ENCODE measurements around the gene C21orf91. TPM values are rescaled to one million over a fixed set of nuclear protein-coding genes. Genes with fewer than 3 reads are reported as not detected.
A peak's percentile ranks its signal among the peaks of the same experiment; 100 is the strongest.
"Not testable (repeated sequence)": the region's sequence is repeated elsewhere in the genome, so short reads cannot be mapped to it uniquely, and the experiment has no call there.

C21orf91 gene
- total RNA-seq, 2 experiments from 2014 or later, result 51.8 to 57.9 TPM

DNA sequence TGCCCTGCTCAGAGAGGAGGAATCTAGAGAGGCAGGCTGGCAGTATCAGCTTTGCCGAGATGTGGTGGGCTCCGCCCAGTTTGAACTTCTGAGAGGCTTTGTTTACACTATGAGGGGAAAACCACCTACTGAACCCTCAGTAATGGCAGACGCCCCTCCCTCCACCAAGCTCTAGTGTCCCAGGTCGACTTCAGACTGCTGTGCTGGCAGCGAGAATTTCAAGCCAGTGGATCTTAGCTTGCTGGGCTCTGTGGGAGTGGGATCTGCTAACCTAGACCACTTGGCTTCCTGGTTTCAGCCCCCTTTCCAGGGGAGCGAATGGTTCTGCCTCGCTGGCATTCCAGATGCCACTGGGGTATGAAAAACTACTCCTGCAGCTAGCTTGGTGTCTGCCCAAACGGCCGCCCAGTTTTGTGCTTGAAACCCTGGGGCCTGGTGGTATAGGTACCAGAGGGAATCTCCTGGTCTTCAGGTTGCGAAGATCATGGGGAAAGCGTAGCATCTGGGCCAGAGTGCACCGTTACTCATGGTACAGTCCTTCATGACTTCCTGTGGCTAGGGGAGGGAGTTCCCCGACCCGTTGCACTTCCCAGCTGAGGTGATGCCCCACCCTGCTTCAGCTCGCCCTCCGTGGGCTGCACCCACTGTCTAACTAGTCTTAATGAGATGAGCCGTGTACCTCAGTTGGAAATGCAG is 43.6 kb downstream of the C21orf91 start:
- DNase-seq (peak; percentile 73), ATAC-seq (peak; percentile 88)
- ChIA-PET CTCF (interaction anchor here (0.7 to 1.9 kb wide), 5 partner anchors 19 to 96 kb away, joined by 3 to 5 read pairs (median 3); no protein-coding TSS in a partner anchor), POLR2A (interaction anchor here (0.7 to 2.3 kb wide), 6 partner anchors 8 to 161 kb away, joined by 3 to 23 read pairs (median 4); no protein-coding TSS in a partner anchor)
- Mint-ChIP-seq H3K36me3 (ENCODE audit: low read depth) (peaks cover 61% of the 10 kb centered on the region), H3K4me1 (ENCODE audit: low read depth) (peaks cover 59% of the 10 kb centered on the region), H3K27me3 (ENCODE audit: low read depth) (no peaks in the 10 kb centered on the region), H3K27ac (peak overlapping the region; percentile 82), H3K4me3 (peak overlapping the region; percentile 34), H3K9me3 (ENCODE audit: insufficient read depth) (peaks cover 9% of the 10 kb centered on the region)

DNA sequence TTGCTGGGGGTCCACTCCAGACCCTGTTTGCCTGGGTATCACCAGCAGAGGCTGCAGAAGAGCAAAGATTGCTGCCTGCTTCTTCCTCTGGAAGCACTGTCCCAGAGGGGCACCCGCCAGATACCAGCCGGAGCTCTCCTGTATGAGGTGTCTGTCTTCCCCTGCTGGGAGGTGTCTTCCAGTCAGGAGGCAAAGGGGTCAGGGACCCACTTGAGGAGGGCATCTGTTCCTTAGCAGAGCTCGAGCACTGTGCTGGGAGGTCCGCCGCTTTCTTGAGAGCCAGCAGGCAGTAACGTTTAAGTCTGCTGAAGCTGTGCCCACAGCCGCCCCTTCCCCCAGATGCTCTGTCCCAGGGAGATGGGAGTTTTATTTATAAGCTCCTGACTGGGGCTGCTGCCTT is 44.1 kb downstream of the C21orf91 start:
- Mint-ChIP-seq H3K4me1 (ENCODE audit: low read depth) (peaks cover 56% of the 10 kb centered on the region), H3K27ac (peak overlapping the region; percentile 82), H3K36me3 (ENCODE audit: low read depth) (peaks cover 61% of the 10 kb centered on the region), H3K9me3 (ENCODE audit: insufficient read depth) (peaks cover 13% of the 10 kb centered on the region)
- not testable (repeated sequence) for H3K4me3 Mint-ChIP-seq; DNase-seq; H3K27me3 Mint-ChIP-seq (ENCODE audit: low read depth); ATAC-seq
- ChIA-PET POLR2A (interaction anchor here (1.2 to 2.3 kb wide), 4 partner anchors 9 to 45 kb away, joined by 3 to 23 read pairs (median 6); no protein-coding TSS in a partner anchor), CTCF (interaction anchor here (1.2 to 1.9 kb wide), 3 partner anchors 19 to 96 kb away, joined by 3 to 5 read pairs (median 3); no protein-coding TSS in a partner anchor)

DNA sequence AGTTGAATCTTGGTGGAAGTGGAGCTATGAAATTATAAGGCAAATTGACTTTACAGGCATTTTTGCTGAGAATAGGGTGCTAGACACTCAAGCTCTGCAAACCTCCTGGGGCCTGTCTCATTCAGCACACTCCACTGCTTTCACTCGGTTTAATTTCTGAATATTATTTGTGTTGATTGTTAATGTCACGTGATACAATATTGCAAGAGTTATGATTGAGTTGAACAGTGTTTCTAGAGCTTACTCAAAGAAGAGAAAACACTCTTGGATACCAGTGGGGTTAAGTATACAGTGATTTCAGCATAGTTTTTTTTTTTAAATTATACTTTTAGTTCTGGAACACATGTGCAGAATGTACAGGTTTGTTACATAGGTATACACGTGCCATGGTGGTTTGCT is 49.7 kb downstream of the C21orf91 start:
- ChIA-PET POLR2A (interaction anchor here (0.8 kb wide), 1 partner anchor 158 kb away, joined by 3 read pairs; no protein-coding TSS in a partner anchor), CTCF (no interaction called here)
- Mint-ChIP-seq H3K9me3 (ENCODE audit: insufficient read depth) (peaks cover 12% of the 10 kb centered on the region), H3K36me3 (ENCODE audit: low read depth) (peaks cover 33% of the 10 kb centered on the region), H3K4me1 (ENCODE audit: low read depth) (peaks cover 12% of the 10 kb centered on the region), H3K27ac (no peak overlapping the region), H3K4me3 (no peak overlapping the region), H3K27me3 (ENCODE audit: low read depth) (no peaks in the 10 kb centered on the region)
- ATAC-seq, result no peak
- no peak for DNase-seq

DNA sequence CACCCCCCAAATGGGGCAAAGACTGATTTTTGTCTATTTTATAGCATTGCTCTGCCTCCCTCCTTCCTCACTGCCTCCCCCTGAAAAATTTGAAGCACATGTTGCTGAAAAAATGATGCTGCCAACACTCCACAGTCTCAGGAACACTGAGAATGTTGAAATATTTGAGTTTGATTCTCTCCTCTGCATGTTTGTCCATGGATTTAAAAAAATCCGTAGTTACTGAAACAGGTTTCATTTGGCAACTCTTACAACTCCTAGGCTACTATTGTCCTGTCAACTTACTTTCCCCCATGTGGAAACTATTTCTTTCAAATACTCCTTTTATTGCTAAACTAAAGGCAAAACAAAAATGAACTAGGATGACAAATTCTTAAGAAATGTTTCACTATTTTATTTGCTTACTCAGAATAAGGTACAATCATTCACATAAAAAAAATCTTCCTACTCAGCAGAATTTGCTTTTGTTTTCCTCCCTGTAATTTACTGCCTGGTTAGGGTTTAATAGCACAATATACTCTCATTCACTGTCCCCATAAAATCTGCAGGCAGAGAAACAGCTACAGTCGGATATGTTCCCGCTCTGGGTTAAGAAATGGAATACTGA is 50.2 kb downstream of the C21orf91 start:
- H3K36me3 Mint-ChIP-seq (ENCODE audit: low read depth), result peaks cover 28% of the 10 kb centered on the region
- peaks cover 9% of the 10 kb centered on the region for H3K9me3 Mint-ChIP-seq (ENCODE audit: insufficient read depth)
- no peak overlapping the region for H3K4me3 Mint-ChIP-seq
- H3K27ac Mint-ChIP-seq, result no peak overlapping the region
- no peak for ATAC-seq
- POLR2A ChIA-PET, result interaction anchor here (0.8 kb wide), 1 partner anchor 158 kb away, joined by 3 read pairs; no protein-coding TSS in a partner anchor
- no peak for DNase-seq
- CTCF ChIA-PET, result no interaction called here
- peaks cover 12% of the 10 kb centered on the region for H3K4me1 Mint-ChIP-seq (ENCODE audit: low read depth)
- no peaks in the 10 kb centered on the region for H3K27me3 Mint-ChIP-seq (ENCODE audit: low read depth)

DNA sequence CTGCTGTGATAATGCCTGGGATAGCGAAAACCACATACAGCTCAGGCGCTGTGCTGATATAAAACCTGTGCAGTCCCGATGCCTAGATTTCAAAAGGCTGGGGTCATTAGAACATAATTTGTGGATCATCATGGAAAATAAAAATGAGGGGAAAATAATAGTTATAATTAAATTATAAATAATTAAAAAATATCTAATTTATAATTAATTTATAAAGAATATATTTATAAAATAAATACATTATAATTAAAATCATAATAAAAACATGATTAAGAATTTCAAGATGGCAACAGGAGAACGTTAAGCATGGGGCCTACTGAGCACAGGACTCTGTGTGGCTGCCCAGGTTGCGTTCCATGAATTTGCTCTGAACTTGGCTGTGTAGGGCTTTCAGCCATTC is 53.9 kb downstream of the C21orf91 start:
- H3K27me3 Mint-ChIP-seq (ENCODE audit: low read depth), result no peaks in the 10 kb centered on the region
- no peak for ATAC-seq

DNA sequence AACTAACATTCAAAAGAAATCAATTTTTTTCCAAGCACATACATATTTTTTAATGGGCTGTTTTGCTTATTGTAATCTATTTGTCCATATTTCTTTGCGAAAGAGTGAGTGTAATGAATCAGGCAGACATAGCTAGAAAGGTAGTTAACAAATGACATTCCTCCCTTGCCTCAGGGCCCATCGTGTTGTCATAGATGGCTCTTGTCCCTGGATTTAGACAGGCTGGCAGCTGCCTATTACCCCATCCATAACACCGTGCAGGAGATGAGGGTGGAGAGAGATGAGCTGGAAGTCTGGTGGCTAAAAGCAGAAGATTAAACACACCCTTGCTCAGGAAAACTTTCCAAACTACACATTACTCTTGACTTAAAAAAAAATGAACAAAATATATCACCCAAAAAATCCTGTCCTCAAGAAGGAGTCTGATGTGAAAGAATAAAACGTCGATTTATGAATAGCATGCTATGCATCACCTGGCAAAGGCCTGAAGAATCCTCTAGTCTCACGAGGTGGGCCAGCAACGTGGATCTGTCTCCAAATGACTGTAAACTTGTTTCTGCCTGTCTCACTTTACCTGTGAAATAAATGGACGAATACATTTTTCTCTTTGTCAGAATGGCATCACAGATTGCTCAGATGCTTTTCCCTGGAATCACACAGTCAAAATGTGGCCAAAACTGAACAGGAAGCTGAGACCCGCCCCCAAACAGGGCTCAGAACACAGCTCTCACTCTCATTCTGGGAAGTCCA is 55.7 kb downstream of the C21orf91 start:
- H3K4me1 Mint-ChIP-seq (ENCODE audit: low read depth), result no peaks in the 10 kb centered on the region
- DNase-seq (no peak), ATAC-seq (no peak)
- ChIA-PET POLR2A (no interaction called here), CTCF (interaction anchor here (1.2 kb wide), 1 partner anchor 9 kb away, joined by 3 read pairs; no protein-coding TSS in a partner anchor)
- H3K27me3 Mint-ChIP-seq (ENCODE audit: low read depth), result no peaks in the 10 kb centered on the region
- H3K9me3 Mint-ChIP-seq (ENCODE audit: insufficient read depth), result no peaks in the 10 kb centered on the region
- H3K4me3 Mint-ChIP-seq, result no peak overlapping the region
- no peaks in the 10 kb centered on the region for H3K36me3 Mint-ChIP-seq (ENCODE audit: low read depth)
- H3K27ac Mint-ChIP-seq, result no peak overlapping the region

More for the DNA sequence above, 53.9 kb downstream of the C21orf91 start:
- H3K9me3 Mint-ChIP-seq (ENCODE audit: insufficient read depth), result peaks cover 1% of the 10 kb centered on the region
- peaks cover 5% of the 10 kb centered on the region for H3K36me3 Mint-ChIP-seq (ENCODE audit: low read depth)
- peaks cover under 1% of the 10 kb centered on the region for H3K4me1 Mint-ChIP-seq (ENCODE audit: low read depth)
- CTCF ChIA-PET, result no interaction called here
- no peak overlapping the region for H3K27ac Mint-ChIP-seq
- POLR2A ChIA-PET, result no interaction called here
- H3K4me3 Mint-ChIP-seq, result no peak overlapping the region
- no peak for DNase-seq

DNA sequence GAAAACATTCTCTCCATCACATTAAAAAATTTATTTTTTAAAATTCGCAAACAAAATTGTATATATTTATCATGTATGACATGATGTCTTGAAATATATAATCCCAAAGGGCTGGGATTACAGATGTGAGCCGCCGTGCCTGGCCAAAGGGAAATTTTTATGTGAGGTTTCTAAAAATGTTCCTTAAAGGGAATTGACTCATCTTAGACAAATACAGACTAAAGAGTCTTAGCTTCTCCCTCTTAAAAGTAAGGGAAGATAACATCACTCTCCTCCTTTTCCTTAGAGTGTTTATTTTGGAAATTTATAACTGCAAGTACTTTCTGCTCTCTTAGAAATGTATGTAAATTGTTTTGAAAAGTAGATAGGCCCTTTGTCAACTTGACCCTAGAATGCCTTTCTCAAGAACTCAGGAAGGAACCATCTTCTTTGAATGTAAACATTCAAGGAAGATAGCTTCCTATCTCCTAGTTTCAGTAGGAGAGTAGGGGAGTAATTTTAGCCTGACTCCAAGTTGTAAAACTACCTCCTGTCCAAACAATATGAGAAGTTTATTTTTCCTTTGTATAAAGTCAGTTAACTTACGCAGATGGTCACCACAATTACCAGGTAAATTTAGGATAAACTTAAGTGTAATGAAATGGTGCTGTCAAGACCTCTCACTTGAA is 59.5 kb downstream of the C21orf91 start:
- no peak overlapping the region for H3K27ac Mint-ChIP-seq
- ATAC-seq (no peak), DNase-seq (no peak)
- ChIA-PET POLR2A (no interaction called here), CTCF (no interaction called here)
- no peaks in the 10 kb centered on the region for H3K27me3 Mint-ChIP-seq (ENCODE audit: low read depth)
- no peak overlapping the region for H3K4me3 Mint-ChIP-seq
- no peaks in the 10 kb centered on the region for H3K9me3 Mint-ChIP-seq (ENCODE audit: insufficient read depth)
- peaks cover 3% of the 10 kb centered on the region for H3K36me3 Mint-ChIP-seq (ENCODE audit: low read depth)
- H3K4me1 Mint-ChIP-seq (ENCODE audit: low read depth), result peaks cover 3% of the 10 kb centered on the region

DNA sequence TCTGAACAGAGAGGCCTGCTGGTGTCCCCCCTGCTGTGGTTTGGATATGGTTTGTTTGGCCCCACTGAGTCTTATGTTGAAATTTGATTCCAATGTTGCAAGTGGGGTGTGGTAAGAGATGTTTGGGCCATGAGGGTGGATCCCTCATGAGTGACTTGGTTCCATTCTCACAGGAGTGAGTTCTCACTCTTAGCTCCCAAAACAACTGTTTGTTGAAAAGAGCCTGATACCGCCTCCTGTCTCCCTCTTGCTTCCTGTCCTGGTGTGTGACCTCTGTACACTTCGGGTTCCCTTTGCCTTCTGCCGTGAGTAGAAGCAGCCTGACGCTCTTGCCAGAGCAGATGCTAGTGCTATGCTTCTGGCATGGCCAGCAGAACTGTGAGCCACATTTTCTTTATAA is 60.5 kb downstream of the C21orf91 start:
- no peak overlapping the region for H3K4me3 Mint-ChIP-seq
- ChIA-PET POLR2A (no interaction called here), CTCF (no interaction called here)
- H3K27ac Mint-ChIP-seq, result no peak overlapping the region
- ATAC-seq, result no peak
- H3K9me3 Mint-ChIP-seq (ENCODE audit: insufficient read depth), result no peaks in the 10 kb centered on the region
- DNase-seq, result no peak
- H3K4me1 Mint-ChIP-seq (ENCODE audit: low read depth), result peaks cover 3% of the 10 kb centered on the region
- peaks cover 3% of the 10 kb centered on the region for H3K36me3 Mint-ChIP-seq (ENCODE audit: low read depth)
- H3K27me3 Mint-ChIP-seq (ENCODE audit: low read depth), result no peaks in the 10 kb centered on the region

DNA sequence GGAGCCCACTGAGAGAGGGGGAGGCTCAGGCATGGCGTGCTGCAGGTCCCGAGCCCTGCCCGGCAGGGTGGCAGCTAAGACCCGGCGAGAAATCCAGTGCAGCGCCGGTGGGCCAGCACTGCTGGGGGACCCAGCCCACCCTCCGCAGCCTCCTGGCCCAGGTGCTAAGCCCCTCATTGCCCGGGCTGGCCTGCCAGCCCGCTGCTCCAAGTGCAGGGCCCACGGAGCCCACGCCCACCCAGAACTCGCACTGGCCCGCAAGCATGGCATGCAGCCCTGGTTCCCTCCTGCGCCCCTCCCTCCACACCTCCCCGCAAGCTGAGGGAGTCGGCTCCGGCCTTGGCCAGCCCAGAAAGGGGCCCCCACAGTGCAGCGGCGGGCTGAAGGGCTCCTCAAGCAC is 61.5 kb downstream of the C21orf91 start:
- ATAC-seq (no peak), DNase-seq (no peak)
- no peak overlapping the region for H3K4me3 Mint-ChIP-seq
- peaks cover 3% of the 10 kb centered on the region for H3K4me1 Mint-ChIP-seq (ENCODE audit: low read depth)
- H3K27me3 Mint-ChIP-seq (ENCODE audit: low read depth), result no peaks in the 10 kb centered on the region
- H3K9me3 Mint-ChIP-seq (ENCODE audit: insufficient read depth), result no peaks in the 10 kb centered on the region
- POLR2A ChIA-PET, result interaction anchor here (0.6 kb wide), 1 partner anchor 1857 kb away, joined by 3 read pairs; no protein-coding TSS in a partner anchor
- peaks cover 3% of the 10 kb centered on the region for H3K36me3 Mint-ChIP-seq (ENCODE audit: low read depth)
- no peak overlapping the region for H3K27ac Mint-ChIP-seq
- CTCF ChIA-PET, result no interaction called here

DNA sequence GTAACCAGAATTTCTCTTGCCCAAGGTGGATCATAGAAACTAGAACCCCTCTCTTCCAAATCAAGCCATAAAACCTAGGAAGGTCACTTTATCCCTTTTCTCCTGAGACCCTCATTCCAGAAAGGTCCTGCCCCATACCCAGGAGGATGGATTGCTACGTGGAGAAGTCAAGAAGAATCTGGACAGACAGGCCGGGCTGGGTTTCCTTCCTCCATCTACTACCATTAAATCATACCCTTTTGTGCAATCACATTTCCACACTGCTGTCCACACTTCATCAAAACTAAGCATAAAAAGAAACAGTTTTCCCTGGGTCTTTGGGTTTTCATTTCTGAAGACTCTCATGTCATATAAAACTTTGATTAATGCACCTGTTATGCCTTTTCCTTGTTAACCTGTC is 65.4 kb downstream of the C21orf91 start:
- no peak for ATAC-seq
- H3K27ac Mint-ChIP-seq, result no peak overlapping the region
- H3K27me3 Mint-ChIP-seq (ENCODE audit: low read depth), result peaks cover 2% of the 10 kb centered on the region
- H3K36me3 Mint-ChIP-seq (ENCODE audit: low read depth), result peaks cover 3% of the 10 kb centered on the region
- H3K4me1 Mint-ChIP-seq (ENCODE audit: low read depth), result peaks cover 3% of the 10 kb centered on the region
- no peak overlapping the region for H3K4me3 Mint-ChIP-seq
- CTCF ChIA-PET, result no interaction called here
- POLR2A ChIA-PET, result no interaction called here
- DNase-seq, result no peak
- no peaks in the 10 kb centered on the region for H3K9me3 Mint-ChIP-seq (ENCODE audit: insufficient read depth)

DNA sequence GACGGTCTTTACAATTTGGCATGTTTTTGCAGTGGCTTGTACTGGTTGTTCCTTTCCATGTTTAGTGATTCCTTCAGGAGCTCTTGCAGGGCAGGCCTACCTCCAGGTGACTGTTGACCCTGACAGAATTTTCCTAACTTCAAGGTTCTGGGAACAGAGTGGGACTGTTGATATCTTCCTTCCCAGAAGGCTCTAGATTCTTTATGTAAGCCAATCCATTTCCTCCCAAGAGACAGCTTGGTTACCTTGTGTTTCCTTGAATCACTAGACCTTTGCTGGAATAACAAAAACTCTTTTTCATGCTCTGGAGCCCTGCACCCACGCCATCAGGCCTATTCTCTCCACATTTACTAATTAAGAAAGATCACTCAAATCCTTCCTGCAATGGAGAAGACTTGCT is 67.0 kb downstream of the C21orf91 start:
- POLR2A ChIA-PET, result no interaction called here

More for the DNA sequence above, 67.0 kb downstream of the C21orf91 start:
- Mint-ChIP-seq H3K4me3 (no peak overlapping the region), H3K27me3 (ENCODE audit: low read depth) (peaks cover 2% of the 10 kb centered on the region), H3K4me1 (ENCODE audit: low read depth) (peaks cover 3% of the 10 kb centered on the region), H3K36me3 (ENCODE audit: low read depth) (peaks cover 3% of the 10 kb centered on the region), H3K9me3 (ENCODE audit: insufficient read depth) (no peaks in the 10 kb centered on the region), H3K27ac (no peak overlapping the region)
- ATAC-seq (no peak), DNase-seq (no peak)
- CTCF ChIA-PET, result no interaction called here

Measured in activated CD8-positive, alpha-beta T cell treated with anti-CD3 and anti-CD28 coated beads, Interleukin-2, amount 10 ng/mL, durations not matched to agents 7 days and 5 days (primary cell).